ENCODE data around the gene MOCOS. TPM values are rescaled to one million over a fixed set of nuclear protein-coding genes. Genes with fewer than 3 reads are reported as not detected.

Gene MOCOS
- total and polyA plus RNA-seq, 2 of the 13 experiments (the other 11 are each of a cell fraction or from before 2014, with no cell fraction given), result 7.7 to 15.4 TPM

DNA sequence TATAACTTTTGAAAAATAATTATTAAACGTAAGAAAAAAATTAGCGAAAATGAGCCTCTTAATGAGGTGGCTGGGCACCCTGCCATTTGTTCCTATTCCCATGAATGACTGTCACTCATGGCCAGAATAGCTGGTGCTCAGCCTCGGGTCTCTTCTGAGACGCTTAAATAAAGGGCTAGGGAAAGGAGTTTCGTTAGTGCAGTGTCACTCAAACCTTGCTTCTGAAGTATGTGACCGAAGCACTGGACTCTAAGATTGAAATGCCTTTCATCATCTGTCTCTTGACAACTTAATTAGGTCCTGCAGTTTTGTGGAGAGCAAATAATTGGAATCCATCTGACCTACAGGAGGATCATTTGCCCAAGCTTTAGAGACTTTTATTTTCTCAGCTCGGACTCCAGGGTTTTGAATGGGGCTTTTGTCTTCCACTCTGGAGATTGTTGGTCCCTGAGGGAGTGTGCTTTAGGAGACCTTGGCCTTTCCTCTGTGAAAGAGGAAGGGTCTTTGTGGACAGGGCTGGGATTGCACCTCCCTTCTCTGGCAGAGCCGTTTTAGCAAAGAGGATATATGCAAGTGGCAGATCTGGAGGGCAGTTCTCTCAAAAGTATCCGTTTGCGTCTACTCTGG, 67.9 kb downstream of the MOCOS start (continued):
- no peak for TF ChIP-seq ZNF281 (CRISPR knock-in tag; IDR thresholded peaks at IDR 0.05; ENCODE audit: borderline replicate concordance)
- 0 out of 2 replicates have a peak, but pooled peaks have one; percentile 19 for TF ChIP-seq NR2F2 (IDR thresholded peaks at IDR 0.05; ENCODE audit: borderline replicate concordance, low read depth)
- TF ChIP-seq RBM39 (IDR thresholded peaks at IDR 0.05; ENCODE audit: low read depth, low read length, poor library complexity, severe bottlenecking), result no peak
- peak; percentile 64 for TF ChIP-seq PHF21A (CRISPR knock-in tag; IDR thresholded peaks at IDR 0.05)
- TF ChIP-seq ZNF556 (CRISPR knock-in tag; IDR thresholded peaks at IDR 0.05; ENCODE audit: borderline replicate concordance), result no peak
- TF ChIP-seq ZFP62 (CRISPR knock-in tag; IDR thresholded peaks at IDR 0.05), result no peak
- TF ChIP-seq ZNF7 (CRISPR knock-in tag; IDR thresholded peaks at IDR 0.05), result peak; percentile 70; the same call in 1 of the 2 replicates
- no peak for TF ChIP-seq SKI (IDR thresholded peaks at IDR 0.05; ENCODE audit: partially characterized antibody)
- TF ChIP-seq ZNF570 (CRISPR knock-in tag; IDR thresholded peaks at IDR 0.05; ENCODE audit: borderline replicate concordance), result no peak
- no peak for TF ChIP-seq ZNF142 (CRISPR knock-in tag; IDR thresholded peaks at IDR 0.05)
